Thoracic aorta (tissue), 2 donors: Measurements from ENCODE around the gene DCST1. TPM values are rescaled to one million over a fixed set of nuclear protein-coding genes. Genes with fewer than 3 reads are reported as not detected.

Experiments used
- ATAC-seq: fragments of 150-250 bp; one replicate; pipeline ENCODE4 v1.8.0; 2017; ENCODE audit warnings: low read depth; ENCODE audit not compliant: insufficient number of reproducible peaks, low FRiP score
- DNase-seq: peaks from one replicate; pipeline ENCODE4 v3.0.0-alpha.2; 2020; ENCODE audit warnings: low spot score
- H3K27ac ChIP-seq, 2 donors: fragments of 200-600 bp; sonication (generic); 1 replicate in 1 of 2; 2 replicates in 1 of 2; pipeline ENCODE4 v1.5.1; 2016; ENCODE audit warnings: mild to moderate bottlenecking in 2 of 2, moderate library complexity in 2 of 2
- H3K27me3 ChIP-seq: fragments of 200-600 bp; sonication (generic); replicated peaks from 2 replicates; pipeline ENCODE4 v1.6.0; 2016; ENCODE audit warnings: mild to moderate bottlenecking; ENCODE audit not compliant: insufficient read depth
- H3K36me3 ChIP-seq: fragments of 200-600 bp; sonication (generic); one replicate; pipeline ENCODE4 v1.5.1; 2016
- H3K4me1 ChIP-seq, 2 donors: fragments of 200-600 bp; sonication (generic); 1 replicate in 1 of 2; 2 replicates in 1 of 2; pipeline versions ENCODE4 v1.5.1 to v1.6.0; 2016; ENCODE audit warnings: low read depth in 2 of 2, mild to moderate bottlenecking in 1 of 2; ENCODE audit not compliant: control insufficient read depth in 1 of 2
- H3K4me3 ChIP-seq: fragments of 200-600 bp; sonication (generic); 2 replicates; pipeline ENCODE4 v1.5.1; 2016; ENCODE audit warnings: mild to moderate bottlenecking
- H3K9me3 ChIP-seq: fragments of 200-600 bp; sonication (generic); 2 replicates; pipeline ENCODE4 v1.5.1; 2016
- total RNA-seq, 2 donors: library from RNA; depleted of rRNA; stranded (reverse); fragments of >200 nt; gene quantifications; one replicate each; pipeline versions ENCODE4 v1.1.0 to v1.2.3, GENCODE V29; 2016
- TF ChIP-seq, protein P1 (sequence below): fragments of 200-600 bp; sonication (generic); IDR thresholded peaks from one replicate; pipeline ENCODE4 v1.5.1; 2019; ENCODE audit warnings: antibody characterized with exemption

The DCST1 gene
- total RNA-seq, 2 donors from 2014 or later = not detected

DNA sequence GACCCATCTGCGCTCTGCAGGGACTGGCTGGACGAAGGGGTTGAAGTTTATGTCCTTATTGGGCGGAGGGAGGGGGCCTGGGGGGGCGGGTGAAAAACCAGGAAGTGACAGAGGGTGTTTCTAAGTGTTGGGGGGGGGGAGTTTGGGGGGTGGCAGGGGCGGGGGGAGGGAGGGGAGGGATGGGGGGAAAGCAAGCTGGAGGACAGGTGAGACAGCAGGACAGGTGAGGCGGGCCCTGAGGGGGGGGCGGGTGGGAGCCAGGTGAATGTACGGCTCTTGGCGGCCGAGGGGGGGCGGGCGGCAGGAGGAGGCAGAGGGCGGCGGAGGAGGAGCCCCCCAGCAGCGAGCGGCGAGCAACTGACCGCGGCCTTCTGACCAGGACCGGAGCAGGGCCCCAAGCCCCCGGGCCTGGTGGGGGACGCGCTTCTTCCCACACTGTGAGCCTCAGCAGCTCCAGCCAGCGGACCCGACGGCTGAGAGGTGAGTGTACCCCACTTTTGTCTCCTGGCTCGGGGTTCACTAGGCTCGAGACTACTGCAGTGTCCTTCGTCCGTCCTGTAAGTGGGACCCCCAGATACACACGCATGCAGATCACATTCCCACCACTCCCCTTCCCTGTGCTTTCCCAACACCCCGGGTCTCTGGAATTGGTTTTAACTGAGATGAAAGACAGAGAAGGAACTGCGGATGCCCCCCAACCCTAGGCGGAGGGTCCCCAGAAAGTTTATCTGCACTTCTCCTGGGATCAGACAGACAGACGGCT, 31.0 kb upstream of the DCST1 start, which contains the start of gene ZBTB7B:
Gene ZBTB7B, plus strand, starts transcription at position 339 of the 763 bp plus-strand sequence. CDS start 11,859 bp downstream, outside the sequence.
- Histone ChIP-seq H3K36me3 (no peaks in the 10 kb centered on the region), H3K4me1 (peaks cover 48 to 54% of the 10 kb centered on the region in 2 donors), H3K9me3 (no peaks in the 10 kb centered on the region), H3K27me3 (no peaks in the 10 kb centered on the region), H3K4me3 (peak within 1 kb of the TSS; percentile 99), H3K27ac (peak within 1 kb of the TSS; percentile 96 to 99)
- TF ChIP-seq, protein P1, sequence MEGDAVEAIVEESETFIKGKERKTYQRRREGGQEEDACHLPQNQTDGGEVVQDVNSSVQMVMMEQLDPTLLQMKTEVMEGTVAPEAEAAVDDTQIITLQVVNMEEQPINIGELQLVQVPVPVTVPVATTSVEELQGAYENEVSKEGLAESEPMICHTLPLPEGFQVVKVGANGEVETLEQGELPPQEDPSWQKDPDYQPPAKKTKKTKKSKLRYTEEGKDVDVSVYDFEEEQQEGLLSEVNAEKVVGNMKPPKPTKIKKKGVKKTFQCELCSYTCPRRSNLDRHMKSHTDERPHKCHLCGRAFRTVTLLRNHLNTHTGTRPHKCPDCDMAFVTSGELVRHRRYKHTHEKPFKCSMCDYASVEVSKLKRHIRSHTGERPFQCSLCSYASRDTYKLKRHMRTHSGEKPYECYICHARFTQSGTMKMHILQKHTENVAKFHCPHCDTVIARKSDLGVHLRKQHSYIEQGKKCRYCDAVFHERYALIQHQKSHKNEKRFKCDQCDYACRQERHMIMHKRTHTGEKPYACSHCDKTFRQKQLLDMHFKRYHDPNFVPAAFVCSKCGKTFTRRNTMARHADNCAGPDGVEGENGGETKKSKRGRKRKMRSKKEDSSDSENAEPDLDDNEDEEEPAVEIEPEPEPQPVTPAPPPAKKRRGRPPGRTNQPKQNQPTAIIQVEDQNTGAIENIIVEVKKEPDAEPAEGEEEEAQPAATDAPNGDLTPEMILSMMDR = no peak
- DNase-seq (no peak), ATAC-seq (no peak)

GRCh38 chr1:155003227-155003765, 30.3 kb upstream of the DCST1 start:
- Histone ChIP-seq H3K4me1 (peaks cover 55 to 60% of the 10 kb centered on the region in 2 donors), H3K27ac (peak overlapping the region; percentile 92 to 99), H3K36me3 (no peaks in the 10 kb centered on the region), H3K27me3 (no peaks in the 10 kb centered on the region), H3K4me3 (peak overlapping the region; percentile 99), H3K9me3 (no peaks in the 10 kb centered on the region)
- TF ChIP-seq, protein P1 = no peak
- no peak for ATAC-seq
- DNase-seq = no peak

- H3K4me3 ChIP-seq = peak overlapping the region; percentile 99
- peak overlapping the region; percentile 92 to 99 for H3K27ac ChIP-seq
- no peaks in the 10 kb centered on the region for H3K36me3 ChIP-seq
- ATAC-seq (no peak), DNase-seq (no peak)
- H3K27me3 ChIP-seq = no peaks in the 10 kb centered on the region
- TF ChIP-seq, protein P1 = no peak
- no peaks in the 10 kb centered on the region for H3K9me3 ChIP-seq
- H3K4me1 ChIP-seq = peaks cover 58 to 63% of the 10 kb centered on the region in 2 donors
Observed at GRCh38 chr1:155003766-155004351, 29.8 kb upstream of the DCST1 start.

GRCh38 chr1:155004352-155005075, 29.1 kb upstream of the DCST1 start:
- no peak for ATAC-seq

More at GRCh38 chr1:155004352-155005075, 29.1 kb upstream of the DCST1 start:
- Histone ChIP-seq H3K27me3 (no peaks in the 10 kb centered on the region), H3K4me3 (peak overlapping the region; percentile 99), H3K4me1 (peaks cover 52 to 57% of the 10 kb centered on the region in 2 donors), H3K27ac (peak overlapping the region; percentile 92 to 99), H3K36me3 (no peaks in the 10 kb centered on the region), H3K9me3 (no peaks in the 10 kb centered on the region)
- TF ChIP-seq, protein P1 = no peak
- no peak for DNase-seq
